Measurements from ENCODE around the gene HHATL. TPM values are rescaled to one million over a fixed set of nuclear protein-coding genes. Genes with fewer than 3 reads are reported as not detected.

Gene HHATL
- total RNA-seq, 1 donor from 2014 or later = not detected

DNA sequence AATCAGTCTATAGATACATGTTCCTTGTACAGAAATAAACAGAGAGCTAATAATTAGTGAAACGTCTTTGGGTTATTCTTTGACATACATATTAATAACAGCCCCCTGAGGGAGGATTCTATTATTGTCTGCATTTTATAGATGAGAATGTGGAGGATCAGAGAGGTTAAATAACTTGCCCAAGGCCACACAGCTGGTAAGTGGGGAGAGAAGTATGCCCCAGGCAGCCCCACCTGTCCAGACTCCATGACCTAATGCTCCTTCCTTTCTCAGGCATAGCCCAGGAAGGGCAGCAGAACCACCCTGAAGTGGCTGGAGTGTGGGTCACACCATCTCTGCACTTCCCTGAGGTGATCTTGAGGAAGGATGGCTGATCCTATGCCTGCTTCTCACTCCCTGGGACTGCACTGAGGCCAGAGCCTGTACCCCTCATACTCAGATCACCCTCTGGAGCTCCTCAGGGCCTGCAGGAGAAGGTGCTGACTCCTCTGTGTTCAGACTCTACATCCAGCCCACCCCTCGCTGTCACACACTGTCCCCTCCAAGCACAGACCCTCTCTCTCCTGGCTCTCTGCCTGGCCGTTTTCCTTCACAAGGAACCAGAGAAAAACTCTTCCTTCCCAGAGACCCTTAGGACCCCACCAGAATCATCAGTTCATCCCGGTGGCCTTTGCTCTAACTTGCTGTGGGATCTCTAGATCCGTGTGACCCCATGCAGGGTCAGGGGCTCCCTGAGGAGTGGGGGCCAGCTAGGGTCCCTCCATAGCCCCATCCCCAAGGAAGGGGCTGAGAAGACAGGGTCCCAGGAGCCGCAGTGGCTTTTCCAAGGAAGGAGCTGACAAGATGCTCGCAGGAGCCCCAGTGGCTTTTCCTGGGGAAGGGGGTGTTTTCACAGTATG is 4.4 kb upstream of the HHATL start:
- no peak overlapping the region for H3K27ac Mint-ChIP-seq (ENCODE audit: unreplicated experiment)
- DNase-seq (ENCODE audit: low read depth) (no peak), FAIRE-seq (no peak)
- H3K36me3 Mint-ChIP-seq (ENCODE audit: low read depth, unreplicated experiment) = no peaks in the 10 kb centered on the region
- peaks cover 48% of the 10 kb centered on the region for H3K27me3 Mint-ChIP-seq (ENCODE audit: low read depth, unreplicated experiment)
- Histone ChIP-seq H3K4me3 (ENCODE audit: insufficient read depth, low read depth, low read length) (no peak overlapping the region), H3K9me3 (ENCODE audit: insufficient read depth, low read depth, low read length) (no peaks in the 10 kb centered on the region), H3K27ac (ENCODE audit: low read depth, low read length) (no peak overlapping the region), H3K4me2 (ENCODE audit: low read length) (no peak overlapping the region), H3K4me1 (ENCODE audit: insufficient read depth, low read length) (no peaks in the 10 kb centered on the region), H4K20me1 (ENCODE audit: insufficient read depth, low read length) (no peaks in the 10 kb centered on the region), H3K79me2 (ENCODE audit: insufficient read depth, low read length) (no peaks in the 10 kb centered on the region), H3K9ac (ENCODE audit: low read length) (no peak overlapping the region), H2AFZ (ENCODE audit: low read depth, low read length) (no peak overlapping the region), H3K36me3 (ENCODE audit: insufficient read depth, low read length) (no peaks in the 10 kb centered on the region), H3K27me3 (ENCODE audit: insufficient read depth, low read length) (peaks cover 3% of the 10 kb centered on the region)
- no peak for TF ChIP-seq EZH2 (IDR thresholded peaks at IDR 0.05; ENCODE audit: insufficient read depth, low read length)
- TF ChIP-seq, protein P1, sequence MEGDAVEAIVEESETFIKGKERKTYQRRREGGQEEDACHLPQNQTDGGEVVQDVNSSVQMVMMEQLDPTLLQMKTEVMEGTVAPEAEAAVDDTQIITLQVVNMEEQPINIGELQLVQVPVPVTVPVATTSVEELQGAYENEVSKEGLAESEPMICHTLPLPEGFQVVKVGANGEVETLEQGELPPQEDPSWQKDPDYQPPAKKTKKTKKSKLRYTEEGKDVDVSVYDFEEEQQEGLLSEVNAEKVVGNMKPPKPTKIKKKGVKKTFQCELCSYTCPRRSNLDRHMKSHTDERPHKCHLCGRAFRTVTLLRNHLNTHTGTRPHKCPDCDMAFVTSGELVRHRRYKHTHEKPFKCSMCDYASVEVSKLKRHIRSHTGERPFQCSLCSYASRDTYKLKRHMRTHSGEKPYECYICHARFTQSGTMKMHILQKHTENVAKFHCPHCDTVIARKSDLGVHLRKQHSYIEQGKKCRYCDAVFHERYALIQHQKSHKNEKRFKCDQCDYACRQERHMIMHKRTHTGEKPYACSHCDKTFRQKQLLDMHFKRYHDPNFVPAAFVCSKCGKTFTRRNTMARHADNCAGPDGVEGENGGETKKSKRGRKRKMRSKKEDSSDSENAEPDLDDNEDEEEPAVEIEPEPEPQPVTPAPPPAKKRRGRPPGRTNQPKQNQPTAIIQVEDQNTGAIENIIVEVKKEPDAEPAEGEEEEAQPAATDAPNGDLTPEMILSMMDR (IDR thresholded peaks at IDR 0.05; ENCODE audit: insufficient read depth, low read depth, low read length) = no peak
- H3K4me3 Mint-ChIP-seq (ENCODE audit: unreplicated experiment) = no peak overlapping the region
- no peaks in the 10 kb centered on the region for H3K4me1 Mint-ChIP-seq (ENCODE audit: low read depth, unreplicated experiment)
- H3K9me3 Mint-ChIP-seq (ENCODE audit: unreplicated experiment) = no peaks in the 10 kb centered on the region

DNA sequence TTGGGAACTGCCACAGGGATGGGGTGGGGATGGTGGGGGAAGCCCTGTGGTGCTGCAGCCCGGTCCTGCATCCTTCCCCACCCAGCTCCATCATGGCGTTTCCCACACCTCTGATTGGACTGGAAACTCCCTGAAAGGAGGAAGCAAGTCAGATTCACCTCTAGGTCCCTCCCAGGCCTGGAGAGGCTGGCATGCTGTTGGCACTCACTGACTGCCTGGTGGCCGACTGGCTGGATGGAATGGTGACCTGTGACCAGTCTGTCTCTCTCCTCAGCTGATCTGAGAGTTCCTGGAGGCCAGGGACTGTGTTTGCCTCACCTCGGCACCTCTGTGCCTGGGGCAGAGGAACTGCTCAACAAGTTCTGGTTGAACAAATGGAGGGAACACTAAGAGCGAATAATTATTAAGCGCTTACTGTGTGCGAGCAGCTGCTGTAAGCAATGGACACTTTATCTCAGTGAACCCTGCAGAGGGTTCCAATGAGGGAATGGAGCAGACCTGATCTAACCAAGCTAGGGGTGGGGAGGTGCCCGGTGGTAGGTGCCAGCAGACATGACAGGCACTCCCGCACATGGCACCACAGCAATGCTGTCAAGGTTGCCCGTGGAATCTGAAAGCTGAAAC is 3.5 kb upstream of the HHATL start:
- Histone ChIP-seq H3K4me2 (ENCODE audit: low read length) (no peak overlapping the region), H4K20me1 (ENCODE audit: insufficient read depth, low read length) (no peaks in the 10 kb centered on the region), H3K9me3 (ENCODE audit: insufficient read depth, low read depth, low read length) (no peaks in the 10 kb centered on the region), H3K36me3 (ENCODE audit: insufficient read depth, low read length) (no peaks in the 10 kb centered on the region), H3K4me1 (ENCODE audit: insufficient read depth, low read length) (no peaks in the 10 kb centered on the region), H3K27me3 (ENCODE audit: insufficient read depth, low read length) (peaks cover 3% of the 10 kb centered on the region), H3K79me2 (ENCODE audit: insufficient read depth, low read length) (no peaks in the 10 kb centered on the region), H3K4me3 (ENCODE audit: insufficient read depth, low read depth, low read length) (no peak overlapping the region), H3K9ac (ENCODE audit: low read length) (no peak overlapping the region), H3K27ac (ENCODE audit: low read depth, low read length) (no peak overlapping the region), H2AFZ (ENCODE audit: low read depth, low read length) (no peak overlapping the region)
- TF ChIP-seq EZH2 (IDR thresholded peaks at IDR 0.05; ENCODE audit: insufficient read depth, low read length) = no peak
- TF ChIP-seq, protein P1 (IDR thresholded peaks at IDR 0.05; ENCODE audit: insufficient read depth, low read depth, low read length) = no peak
- H3K36me3 Mint-ChIP-seq (ENCODE audit: low read depth, unreplicated experiment) = no peaks in the 10 kb centered on the region
- H3K27me3 Mint-ChIP-seq (ENCODE audit: low read depth, unreplicated experiment) = peaks cover 47% of the 10 kb centered on the region
- no peaks in the 10 kb centered on the region for H3K9me3 Mint-ChIP-seq (ENCODE audit: unreplicated experiment)
- no peak overlapping the region for H3K27ac Mint-ChIP-seq (ENCODE audit: unreplicated experiment)
- no peak for DNase-seq (ENCODE audit: low read depth)
- H3K4me1 Mint-ChIP-seq (ENCODE audit: low read depth, unreplicated experiment) = no peaks in the 10 kb centered on the region
- no peak for FAIRE-seq
- H3K4me3 Mint-ChIP-seq (ENCODE audit: unreplicated experiment) = no peak overlapping the region
